CD4-positive, alpha-beta T cell treated with Interleukin-15 for 4 hours (primary cell): Measurements from ENCODE around the gene CNTNAP2.
A peak's percentile ranks its signal among the peaks of the same experiment; 100 is the strongest.
"Not testable (repeated sequence)": the region's sequence is repeated elsewhere in the genome, so short reads cannot be mapped to it uniquely, and the experiment has no call there.

Experiments
- DNase-seq: peaks from one replicate; pipeline ENCODE4 v3.0.0-alpha.2; 2020; ENCODE audit warnings: low spot score

Gene CNTNAP2

GRCh38 chr7:148262721-148263229, 2146.2 kb downstream of the CNTNAP2 start:
- peak; percentile 59 for DNase-seq

- no peak for DNase-seq
Observed at GRCh38 chr7:148264933-148265557, 2148.4 kb downstream of the CNTNAP2 start.

GRCh38 chr7:148265896-148266295, 2149.3 kb downstream of the CNTNAP2 start:
- no peak for DNase-seq

- DNase-seq = no peak
Observed at GRCh38 chr7:148266795-148267194, 2150.2 kb downstream of the CNTNAP2 start.

DNA sequence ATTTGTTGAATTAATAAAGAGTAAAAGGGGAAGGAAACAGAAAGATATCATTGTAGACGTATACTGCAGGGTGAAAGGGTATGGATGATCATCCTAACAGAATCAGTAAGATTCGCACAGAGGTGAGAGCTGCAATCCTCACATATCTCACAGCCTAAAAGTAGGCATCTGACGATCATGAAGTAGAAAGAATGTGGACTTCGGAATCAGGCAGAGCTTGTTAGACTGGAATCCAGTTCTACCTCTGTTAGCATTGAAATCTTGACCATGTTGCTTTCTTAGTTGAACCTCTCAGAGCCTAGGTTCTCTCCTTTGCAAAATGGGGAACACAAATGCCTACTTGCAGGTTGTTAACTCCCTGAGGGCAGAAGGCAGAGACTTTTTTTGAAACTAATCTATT, 2154.0 kb downstream of the CNTNAP2 start:
- DNase-seq = no peak

DNA sequence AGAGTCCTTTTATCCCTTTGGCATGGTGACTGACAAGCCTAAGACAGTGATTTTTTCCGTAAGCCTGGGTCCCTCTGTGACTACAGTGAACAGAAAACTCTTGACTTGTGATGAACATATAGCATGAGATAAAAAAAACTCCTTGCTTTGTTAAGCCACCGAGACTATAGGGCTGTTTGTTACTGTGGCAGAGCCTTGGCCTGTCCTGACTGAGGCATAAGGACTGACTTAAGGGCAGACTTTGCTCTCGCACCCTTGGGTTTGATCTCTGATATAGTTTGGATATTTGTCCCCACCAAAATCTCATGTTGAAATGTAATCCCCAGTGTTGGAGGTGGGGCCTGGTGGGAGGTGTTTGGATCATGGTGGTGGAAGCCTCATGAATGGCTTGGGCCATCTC, 2157.5 kb downstream of the CNTNAP2 start:
- no peak for DNase-seq

- no peak for DNase-seq
Observed at GRCh38 chr7:148275359-148275890, 2158.8 kb downstream of the CNTNAP2 start.

DNA sequence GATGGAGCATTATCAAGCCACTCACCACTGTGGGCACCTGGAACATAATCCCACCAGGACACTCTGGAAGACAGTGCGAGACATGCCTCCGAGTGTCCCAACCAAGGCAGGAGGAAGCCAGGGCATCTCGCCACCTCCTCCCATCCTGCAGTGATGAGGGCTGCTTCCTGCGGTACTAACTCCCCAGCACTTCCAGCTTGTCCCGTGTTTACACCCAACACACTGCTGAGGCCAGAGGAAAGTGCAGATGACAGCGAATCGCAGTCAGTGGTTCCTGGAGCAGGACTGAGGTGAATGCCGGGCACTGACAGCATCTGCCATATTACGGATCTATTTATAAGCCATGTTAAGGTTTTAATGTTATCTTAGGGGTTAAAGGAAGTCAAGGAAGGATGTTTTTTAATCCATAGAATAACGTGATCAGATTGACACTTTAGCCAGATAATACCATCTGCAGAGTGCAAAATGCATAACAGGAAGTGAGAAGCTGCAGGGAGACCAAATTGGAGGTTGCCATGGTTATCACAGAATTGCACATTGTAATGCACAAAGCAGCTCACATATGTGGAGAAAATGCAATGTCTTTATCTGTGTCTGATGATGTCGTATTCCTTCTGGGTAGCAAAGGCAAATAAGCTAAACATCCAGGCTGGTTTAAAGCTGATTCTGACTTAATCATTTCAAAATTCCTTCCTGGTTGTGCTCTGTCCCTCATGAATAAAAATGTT, 2159.9 kb downstream of the CNTNAP2 start:
- no peak for DNase-seq

GRCh38 chr7:148277042-148277660, 2160.6 kb downstream of the CNTNAP2 start:
- DNase-seq = no peak

DNA sequence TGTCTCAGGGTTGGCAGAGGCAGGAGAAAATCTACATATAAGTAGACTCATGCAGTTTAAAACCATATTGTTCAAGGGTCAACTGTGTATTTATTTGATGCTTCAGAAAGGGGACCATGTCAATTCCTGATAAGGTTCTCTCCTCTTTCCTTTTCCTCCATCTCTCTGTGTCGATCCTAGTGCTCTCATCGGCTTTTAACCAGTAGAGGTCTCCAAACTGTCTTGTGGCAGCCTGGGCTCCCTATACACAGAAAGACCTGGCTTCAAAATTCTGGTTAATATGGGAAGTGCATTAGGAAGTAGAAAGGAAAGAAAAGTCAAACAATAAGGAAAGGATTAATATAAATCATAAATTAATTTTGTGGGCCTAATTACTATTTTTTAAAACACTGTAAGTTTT, 2169.5 kb downstream of the CNTNAP2 start:
- DNase-seq = no peak

GRCh38 chr7:148287538-148287937, 2170.9 kb downstream of the CNTNAP2 start:
- DNase-seq = no peak

DNA sequence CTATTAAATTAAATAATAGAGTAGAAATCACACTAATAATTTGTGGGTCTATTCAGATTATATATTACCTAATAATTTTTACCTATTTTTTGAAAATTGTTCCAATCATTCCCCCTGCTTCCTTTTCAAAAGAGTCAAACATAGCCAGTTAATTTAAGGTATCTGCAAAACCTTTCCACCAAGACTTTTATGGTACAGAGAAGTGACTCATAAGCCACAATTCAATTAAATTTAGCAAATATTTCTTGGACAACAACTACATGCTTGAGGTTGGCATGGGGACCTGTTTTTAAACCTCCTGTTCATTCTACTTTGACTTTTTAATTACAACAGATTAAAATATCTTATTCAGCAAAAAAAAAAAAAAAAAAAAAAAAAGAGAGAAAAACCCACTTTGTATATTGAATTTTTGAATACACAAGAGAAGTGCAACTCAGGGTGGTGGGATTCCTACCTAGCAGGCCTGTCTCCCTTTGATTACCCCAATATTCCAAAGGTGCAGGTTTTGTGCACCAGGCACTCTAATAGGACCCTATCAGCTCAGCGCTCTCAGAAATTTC, 2172.1 kb downstream of the CNTNAP2 start:
- no peak for DNase-seq

- no peak for DNase-seq
Observed at GRCh38 chr7:148289630-148290029, 2173.0 kb downstream of the CNTNAP2 start.

GRCh38 chr7:148290538-148290937, 2173.9 kb downstream of the CNTNAP2 start:
- DNase-seq = no peak

DNA sequence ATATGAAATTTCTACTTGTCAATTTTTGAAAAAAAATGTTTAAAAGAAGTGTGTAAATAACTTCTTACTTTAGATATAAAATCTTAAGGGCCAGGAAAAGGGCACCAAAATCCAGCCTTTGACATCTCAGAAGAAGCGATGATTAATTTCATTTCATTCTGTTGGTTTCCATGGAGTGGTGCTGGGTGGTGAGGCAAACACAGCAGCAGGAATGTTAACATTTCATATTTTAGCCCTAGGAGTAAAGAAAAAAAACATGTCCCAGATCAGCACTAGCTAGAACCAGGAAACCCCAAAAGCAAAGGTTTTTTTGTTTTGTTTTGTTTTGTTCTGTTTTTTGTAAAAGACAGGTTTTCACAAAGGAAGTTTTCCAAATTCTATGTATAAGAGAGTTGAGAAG, 2175.2 kb downstream of the CNTNAP2 start:
- DNase-seq = no peak

DNA sequence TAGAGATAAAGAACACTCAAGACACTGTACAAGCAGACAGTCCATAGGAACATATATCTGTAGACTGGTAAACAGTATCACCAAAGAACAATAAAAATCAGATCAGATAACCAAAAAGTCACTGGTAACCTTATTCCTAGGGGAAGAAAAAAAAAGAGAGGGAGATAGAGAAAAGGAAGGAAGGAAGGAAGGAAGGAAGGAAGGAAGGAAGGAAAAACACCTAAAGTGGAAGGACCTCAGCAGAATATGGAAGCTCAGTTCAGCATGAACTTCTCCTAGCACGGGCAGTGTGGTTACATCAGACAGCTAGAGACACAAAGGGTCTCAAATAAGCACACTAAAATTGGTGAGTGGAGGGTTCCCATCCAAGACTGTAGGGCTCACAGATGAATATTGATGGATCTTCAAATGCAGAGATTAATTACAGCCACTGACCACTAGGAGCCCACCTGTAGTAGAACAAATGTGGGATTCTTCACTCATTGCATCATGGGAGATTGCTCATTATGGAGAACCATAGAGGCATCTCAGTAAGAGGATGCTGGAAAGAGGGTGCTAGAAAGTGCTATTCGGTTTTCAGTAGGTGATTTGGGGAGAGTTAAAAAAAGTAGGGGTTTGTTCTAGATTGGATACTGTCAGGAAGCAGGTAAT, 2180.5 kb downstream of the CNTNAP2 start:
- no peak for DNase-seq

DNA sequence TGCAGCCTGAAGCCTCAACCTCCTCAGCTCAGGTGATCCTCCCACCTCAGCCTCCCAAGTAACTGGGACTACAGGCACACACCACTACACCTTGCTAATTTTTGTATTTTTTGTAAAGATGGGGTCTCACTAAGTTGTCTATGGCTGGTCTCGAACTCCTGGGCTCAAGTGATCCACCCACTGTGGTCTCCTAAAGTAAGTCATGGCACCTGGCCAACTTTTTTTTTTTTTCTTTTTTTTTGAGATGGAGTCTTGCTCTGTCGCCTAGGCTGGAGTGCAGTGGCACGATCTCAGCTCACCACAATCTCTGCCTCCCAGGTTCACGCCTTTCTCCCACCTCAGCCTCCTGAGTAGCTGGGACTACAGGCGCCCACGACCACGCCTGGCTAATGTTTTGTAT, 2182.2 kb downstream of the CNTNAP2 start:
- DNase-seq = not testable (repeated sequence)

- DNase-seq = no peak
Observed at GRCh38 chr7:148299350-148300276, 2183.0 kb downstream of the CNTNAP2 start.

- not testable (repeated sequence) for DNase-seq
Observed at GRCh38 chr7:148302436-148302835, 2185.8 kb downstream of the CNTNAP2 start.

GRCh38 chr7:148303295-148304082, 2186.9 kb downstream of the CNTNAP2 start:
- DNase-seq = no peak
